Measurements from ENCODE around the gene ZFHX3. TPM values are rescaled to one million over a fixed set of nuclear protein-coding genes. Genes with fewer than 3 reads are reported as not detected.

The ZFHX3 gene
- total and polyA plus RNA-seq, 2 donors (not counting 1 experiment from before 2014, with no cell fraction given): 4.7 to 7.3 TPM

- H3K4me3 ChIP-seq (replicated peaks in 1 of 4; ENCODE audit: control extremely low read depth in 1 of 4, insufficient read depth in 1 of 4, low read depth in 3 of 4, low read length in 4 of 4): no peak overlapping the region
- no peak overlapping the region for H3K27ac ChIP-seq (ENCODE audit: insufficient read depth, low read length)
- H4K20me1 ChIP-seq (ENCODE audit: control insufficient read depth, extremely low read depth, insufficient read depth, low read length): no peaks in the 10 kb centered on the region
- no peak overlapping the region for H2AFZ ChIP-seq (ENCODE audit: low read length)
- TF ChIP-seq CTCF (conservative IDR thresholded peaks at IDR 0.05 in 1 of 2, IDR thresholded peaks at IDR 0.05 in 1 of 2; ENCODE audit: low read depth in 1 of 2, low read length in 2 of 2): no peak
- peaks cover 5% of the 10 kb centered on the region for H3K36me3 ChIP-seq (ENCODE audit: control insufficient read depth, insufficient read depth, low read length)
- DNase-seq (ENCODE audit: low read depth in 2 of 2): no peak
- H3K9me3 ChIP-seq (ENCODE audit: control insufficient read depth, insufficient read depth, low read depth, low read length): no peaks in the 10 kb centered on the region
- H3K27me3 ChIP-seq (ENCODE audit: control insufficient read depth, insufficient read depth, low read length): no peaks in the 10 kb centered on the region
- no peaks in the 10 kb centered on the region for H3K79me2 ChIP-seq (ENCODE audit: control insufficient read depth, insufficient read depth, low read length)
- no peaks in the 10 kb centered on the region for H3K4me1 ChIP-seq (ENCODE audit: control insufficient read depth, extremely low read depth, insufficient read depth, low read length)
- no peak overlapping the region for H3K4me2 ChIP-seq (ENCODE audit: extremely low read depth, insufficient read depth, low read length)
- no peak overlapping the region for H3K9ac ChIP-seq (ENCODE audit: insufficient read depth, low read length)
Measured at GRCh38 chr16:72809446-72809845, 238.5 kb downstream of the ZFHX3 start.

- Histone ChIP-seq H3K4me2 (ENCODE audit: extremely low read depth, insufficient read depth, low read length) (no peak overlapping the region), H3K27ac (ENCODE audit: insufficient read depth, low read length) (no peak overlapping the region), H3K79me2 (ENCODE audit: control insufficient read depth, insufficient read depth, low read length) (no peaks in the 10 kb centered on the region), H3K9me3 (ENCODE audit: control insufficient read depth, insufficient read depth, low read depth, low read length) (no peaks in the 10 kb centered on the region), H2AFZ (ENCODE audit: low read length) (no peak overlapping the region), H3K27me3 (ENCODE audit: control insufficient read depth, insufficient read depth, low read length) (no peaks in the 10 kb centered on the region), H3K4me3 (replicated peaks in 1 of 4; ENCODE audit: control extremely low read depth in 1 of 4, insufficient read depth in 1 of 4, low read depth in 3 of 4, low read length in 4 of 4) (no peak overlapping the region), H3K4me1 (ENCODE audit: control insufficient read depth, extremely low read depth, insufficient read depth, low read length) (no peaks in the 10 kb centered on the region), H3K36me3 (ENCODE audit: control insufficient read depth, insufficient read depth, low read length) (peaks cover 5% of the 10 kb centered on the region), H3K9ac (ENCODE audit: insufficient read depth, low read length) (no peak overlapping the region), H4K20me1 (ENCODE audit: control insufficient read depth, extremely low read depth, insufficient read depth, low read length) (no peaks in the 10 kb centered on the region)
- TF ChIP-seq EZH2 (IDR thresholded peaks at IDR 0.05; ENCODE audit: low read length, missing control alignments) (no peak), CTCF (conservative IDR thresholded peaks at IDR 0.05 in 1 of 2, IDR thresholded peaks at IDR 0.05 in 1 of 2; ENCODE audit: low read depth in 1 of 2, low read length in 2 of 2) (no peak)
- DNase-seq (ENCODE audit: low read depth in 2 of 2): no peak
Measured at GRCh38 chr16:72808754-72809153, 239.2 kb downstream of the ZFHX3 start.

- no peaks in the 10 kb centered on the region for H3K27me3 ChIP-seq (ENCODE audit: control insufficient read depth, insufficient read depth, low read length)
- H4K20me1 ChIP-seq (ENCODE audit: control insufficient read depth, extremely low read depth, insufficient read depth, low read length): no peaks in the 10 kb centered on the region
- DNase-seq (ENCODE audit: low read depth in 2 of 2): no peak
- H3K79me2 ChIP-seq (ENCODE audit: control insufficient read depth, insufficient read depth, low read length): no peaks in the 10 kb centered on the region
- TF ChIP-seq EZH2 (IDR thresholded peaks at IDR 0.05; ENCODE audit: low read length, missing control alignments) (no peak), CTCF (conservative IDR thresholded peaks at IDR 0.05 in 1 of 2, IDR thresholded peaks at IDR 0.05 in 1 of 2; ENCODE audit: low read depth in 1 of 2, low read length in 2 of 2) (no peak)
- no peak overlapping the region for H3K4me3 ChIP-seq (replicated peaks in 1 of 4; ENCODE audit: control extremely low read depth in 1 of 4, insufficient read depth in 1 of 4, low read depth in 3 of 4, low read length in 4 of 4)
- H3K27ac ChIP-seq (ENCODE audit: insufficient read depth, low read length): no peak overlapping the region
- H3K9me3 ChIP-seq (ENCODE audit: control insufficient read depth, insufficient read depth, low read depth, low read length): no peaks in the 10 kb centered on the region
- H2AFZ ChIP-seq (ENCODE audit: low read length): no peak overlapping the region
- no peaks in the 10 kb centered on the region for H3K4me1 ChIP-seq (ENCODE audit: control insufficient read depth, extremely low read depth, insufficient read depth, low read length)
- no peak overlapping the region for H3K4me2 ChIP-seq (ENCODE audit: extremely low read depth, insufficient read depth, low read length)
- H3K36me3 ChIP-seq (ENCODE audit: control insufficient read depth, insufficient read depth, low read length): peaks cover 5% of the 10 kb centered on the region
- H3K9ac ChIP-seq (ENCODE audit: insufficient read depth, low read length): no peak overlapping the region
Measured at GRCh38 chr16:72807245-72807644, 240.7 kb downstream of the ZFHX3 start.

Data from fibroblast of lung (primary cell).